Right ventricle myocardium superior (tissue), 1 donor: Measurements from ENCODE around the gene SULT2A1. TPM values are rescaled to one million over a fixed set of nuclear protein-coding genes. Genes with fewer than 3 reads are reported as not detected.
"Not testable (repeated sequence)": the region's sequence is repeated elsewhere in the genome, so short reads cannot be mapped to it uniquely, and the experiment has no call there.

ENCODE experiments used
- ATAC-seq: fragments of 200-7000 bp; cut with Tn5 transposase; one replicate; pipeline ENCODE4 v1.9.1; 2020; ENCODE audit warnings: mild to moderate bottlenecking; ENCODE audit not compliant: poor library complexity
- DNase-seq: peaks from one replicate; pipeline ENCODE4 v3.0.0-alpha.2; 2020
- intact Hi-C: fragments of 100-400 bp; cut with DNase I; formaldehyde crosslinking; loops from one replicate; pipeline ENCODE4 v1.11.2; 2022
- long read RNA-seq: library from polyadenylated mRNA; unstranded; transcript quantifications from one replicate; pipeline ENCODE4 v2.0.0, GENCODE V29; 2021
- total RNA-seq: library from RNA; stranded (reverse); fragmentation: NEBNext Ultra II Directional; extraction: Animal tissue kit (Norgen Biotek cat#: 25700); gene quantifications from one replicate; pipeline ENCODE4 v1.2.1, GENCODE V29; 2021
- donor health status: DM: no; HTN: yes; CAD: no; lungs with severe emphysema.

The SULT2A1 gene, protein sequence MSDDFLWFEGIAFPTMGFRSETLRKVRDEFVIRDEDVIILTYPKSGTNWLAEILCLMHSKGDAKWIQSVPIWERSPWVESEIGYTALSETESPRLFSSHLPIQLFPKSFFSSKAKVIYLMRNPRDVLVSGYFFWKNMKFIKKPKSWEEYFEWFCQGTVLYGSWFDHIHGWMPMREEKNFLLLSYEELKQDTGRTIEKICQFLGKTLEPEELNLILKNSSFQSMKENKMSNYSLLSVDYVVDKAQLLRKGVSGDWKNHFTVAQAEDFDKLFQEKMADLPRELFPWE
- not detected for total RNA-seq
- long read RNA-seq = 0 reads

DNA sequence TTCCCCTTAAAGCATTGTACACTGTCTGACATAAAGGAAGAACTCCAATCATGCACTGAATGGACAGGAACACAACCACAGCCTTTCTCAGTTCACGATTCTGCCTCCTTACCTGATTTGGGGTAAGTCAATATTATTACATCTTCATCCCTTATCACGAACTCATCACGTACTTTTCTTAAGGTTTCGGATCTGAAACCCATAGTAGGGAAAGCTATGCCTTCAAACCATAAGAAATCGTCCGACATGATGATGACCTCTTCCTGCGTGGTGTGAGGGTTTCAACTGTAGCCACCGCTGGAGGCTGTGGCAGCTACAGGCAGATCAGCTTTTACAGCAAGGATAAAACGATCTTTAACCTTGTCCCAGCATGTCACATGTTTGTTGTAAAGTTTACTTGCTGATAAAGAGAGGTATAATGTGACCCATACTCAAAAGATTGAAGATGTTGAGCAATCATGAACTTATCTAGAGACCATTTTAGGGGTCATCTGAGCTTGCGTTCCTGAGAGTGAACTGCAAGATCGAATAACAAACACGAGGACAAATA, at the start of gene SULT2A1:
SULT2A1 (minus strand) TSS at position 306 of the 550 bp plus-strand sequence; CDS start at position 248, 58 bp downstream.
- intact Hi-C loops = no loop called here
- no peak for DNase-seq

DNA sequence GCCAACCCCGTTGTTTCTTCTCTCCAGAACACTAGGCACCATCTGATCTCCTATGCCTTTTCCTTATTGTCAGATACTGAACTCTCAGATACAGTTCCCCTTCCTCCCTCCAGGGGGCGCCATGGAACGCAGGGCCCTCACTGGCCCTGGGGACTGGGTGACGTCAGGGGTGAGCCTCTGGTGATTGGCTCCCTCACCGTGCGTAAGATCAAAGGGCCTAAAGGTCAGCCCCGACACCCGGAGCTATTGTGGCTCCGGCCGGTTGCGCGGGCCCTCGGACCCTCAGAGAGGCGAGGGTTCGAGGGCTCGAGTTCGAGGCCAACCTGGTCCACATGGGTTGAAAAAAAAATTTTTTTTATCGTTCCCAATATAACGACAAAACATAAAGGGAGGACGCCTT, 42.5 kb upstream of the SULT2A1 start:
- DNase-seq, intact Hi-C loops, ATAC-seq: not testable (repeated sequence)

More for the DNA sequence above, at the start of gene SULT2A1:
- ATAC-seq = no peak

DNA sequence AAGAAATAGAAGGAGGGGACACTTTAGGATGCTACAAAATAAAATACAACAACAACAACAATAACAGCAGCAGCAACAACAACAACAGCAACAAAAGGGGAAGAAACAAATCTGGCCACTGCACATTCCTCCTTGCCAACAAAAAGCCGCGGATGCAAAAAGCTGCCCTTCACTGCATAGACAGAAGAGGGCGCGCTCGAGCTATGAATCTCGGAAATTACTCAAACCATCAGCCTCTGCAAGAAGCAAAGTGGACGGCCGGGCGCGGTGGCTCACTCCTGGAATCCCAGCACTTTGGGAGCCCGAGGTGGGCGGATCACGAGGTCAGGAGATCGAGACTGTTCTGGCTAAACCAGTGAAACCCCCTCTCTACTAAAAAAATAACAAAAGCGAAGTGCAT, 34.0 kb upstream of the SULT2A1 start:
- intact Hi-C loops, ATAC-seq, DNase-seq: not testable (repeated sequence)

DNA sequence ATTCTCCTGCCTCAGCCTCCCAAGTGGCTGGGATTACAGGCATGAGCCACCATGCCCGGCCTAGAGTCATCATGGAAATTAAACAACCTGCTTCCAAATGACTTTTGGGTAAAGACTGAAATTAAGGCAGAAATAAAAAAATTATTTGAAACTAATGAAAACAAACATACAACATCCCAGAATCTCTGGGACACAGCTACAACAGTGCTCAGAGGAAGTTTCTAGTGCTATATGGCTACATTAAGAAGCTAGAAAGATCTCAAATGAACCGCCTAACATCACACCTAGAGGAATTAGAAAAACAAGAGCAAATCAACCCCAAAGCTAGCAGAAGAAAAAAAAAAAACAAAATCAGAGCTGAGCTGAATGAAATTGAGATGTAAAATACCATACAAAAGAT, 24.1 kb upstream of the SULT2A1 start:
- DNase-seq, ATAC-seq, intact Hi-C loops: not testable (repeated sequence)

DNA sequence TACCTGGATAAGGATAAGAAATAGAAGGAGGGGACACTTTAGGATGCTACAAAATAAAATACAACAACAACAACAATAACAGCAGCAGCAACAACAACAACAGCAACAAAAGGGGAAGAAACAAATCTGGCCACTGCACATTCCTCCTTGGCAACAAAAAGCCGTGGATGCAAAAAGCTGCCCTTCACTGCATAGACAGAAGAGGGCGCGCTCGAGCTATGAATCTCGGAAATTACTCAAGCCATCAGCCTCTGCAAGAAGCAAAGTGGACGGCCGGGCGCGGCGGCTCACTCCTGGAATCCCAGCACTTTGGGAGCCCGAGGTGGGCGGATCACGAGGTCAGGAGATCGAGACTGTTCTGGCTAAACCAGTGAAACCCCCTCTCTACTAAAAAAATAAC, 23.2 kb upstream of the SULT2A1 start:
- peak; percentile 78 for DNase-seq
- intact Hi-C loops, ATAC-seq: not testable (repeated sequence)

DNA sequence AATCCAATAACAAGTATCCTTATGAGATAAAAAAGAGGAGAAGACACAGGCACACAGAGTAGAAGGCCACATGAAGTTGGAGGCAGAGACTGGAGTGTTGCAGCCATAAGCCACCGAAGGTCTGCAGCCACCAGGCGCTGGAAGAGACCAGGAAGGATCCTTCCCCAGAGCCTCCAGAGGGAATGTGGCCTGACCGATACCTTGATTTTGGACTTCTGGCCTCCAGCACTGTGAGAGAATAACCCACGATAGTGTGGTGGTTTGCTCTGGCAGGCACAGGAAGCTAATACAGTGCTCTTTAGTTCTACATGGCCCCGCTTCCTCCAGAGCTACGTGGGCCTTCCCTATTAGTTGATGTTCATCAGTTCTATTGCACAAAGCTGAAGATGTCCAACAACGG, 15.3 kb upstream of the SULT2A1 start:
- ATAC-seq = no peak
- no peak for DNase-seq
- intact Hi-C loops = no loop called here

DNA sequence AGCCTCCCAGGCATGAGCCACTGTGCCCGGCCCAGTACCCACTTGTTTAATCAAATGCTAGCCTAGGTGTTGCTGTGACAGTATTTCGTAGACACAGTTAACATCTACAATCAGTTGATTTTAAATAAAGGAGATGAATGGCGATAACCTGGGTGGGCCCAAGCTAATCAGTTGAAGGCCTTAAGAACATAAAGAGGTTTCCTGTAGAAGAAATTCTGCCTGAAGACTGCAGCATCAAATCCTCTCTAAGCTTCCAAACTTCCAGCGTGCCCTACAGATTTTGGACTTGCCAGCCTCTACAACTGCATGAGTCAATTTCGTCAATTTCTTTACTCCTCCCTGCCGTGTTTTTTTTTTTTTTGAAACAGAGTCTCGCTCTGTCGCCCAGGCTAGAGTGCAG, 13.2 kb upstream of the SULT2A1 start:
- intact Hi-C loops = no loop called here
- ATAC-seq (no peak), DNase-seq (no peak)

DNA sequence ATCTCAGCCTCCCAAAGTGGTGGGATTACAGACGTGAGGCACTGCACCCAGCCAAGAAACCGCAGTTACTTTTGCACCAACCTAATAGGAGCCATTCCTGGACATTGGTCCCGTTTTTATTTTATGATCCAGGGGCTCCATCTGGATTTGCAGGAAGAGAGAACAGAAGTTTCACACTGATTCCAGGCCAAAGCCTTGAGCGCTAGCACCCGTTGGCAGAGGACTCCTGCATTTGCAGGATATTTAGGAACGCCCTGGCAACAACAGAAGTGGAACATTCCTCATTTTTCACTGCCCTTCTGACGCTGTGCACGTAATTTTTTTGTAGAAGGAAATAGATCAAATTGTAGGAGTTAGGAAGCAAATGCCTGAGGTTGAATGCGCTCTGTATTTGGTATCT, 11.7 kb upstream of the SULT2A1 start:
- ATAC-seq (no peak), DNase-seq (no peak)
- intact Hi-C loops = no loop called here

DNA sequence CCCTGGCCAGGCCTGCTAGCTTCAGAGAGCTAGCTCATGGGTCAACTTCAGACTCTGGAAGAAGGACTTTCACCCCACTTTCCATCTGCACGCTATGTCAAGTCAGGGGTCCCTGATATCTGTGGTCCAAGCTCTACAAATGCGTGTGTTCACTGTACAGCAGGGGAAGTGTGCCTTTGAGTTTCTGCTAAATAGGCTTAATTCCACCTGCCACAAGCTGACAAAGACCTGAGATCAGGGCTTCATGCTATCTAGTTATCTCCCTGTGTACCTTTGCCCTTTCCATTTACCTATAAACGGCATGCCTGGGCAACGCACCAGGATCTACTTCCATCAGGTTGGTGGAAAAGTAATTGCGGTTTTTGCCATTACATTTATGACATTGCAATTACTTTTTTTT, 10.7 kb upstream of the SULT2A1 start:
- no peak for ATAC-seq
- no peak for DNase-seq
- intact Hi-C loops = no loop called here

DNA sequence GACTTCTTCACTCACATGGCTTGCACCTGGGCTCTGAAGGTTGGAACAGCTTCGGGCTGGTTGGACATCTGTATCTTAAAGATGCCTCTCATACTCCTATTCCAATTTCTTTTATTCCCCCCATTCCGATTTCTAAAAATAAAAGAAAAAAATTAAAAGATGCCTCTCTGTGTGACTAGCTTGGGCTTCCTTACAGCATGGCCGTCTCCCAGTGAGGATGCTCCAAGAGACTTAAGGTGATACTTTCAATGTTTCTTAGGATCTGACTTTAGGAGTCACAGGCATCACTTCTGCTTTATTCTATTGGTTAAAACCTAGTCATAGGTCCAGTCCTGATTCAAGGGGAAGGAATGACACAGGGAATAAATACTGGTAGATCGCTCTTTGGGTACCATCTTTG, 9.9 kb upstream of the SULT2A1 start:
- intact Hi-C loops = no loop called here
- ATAC-seq (no peak), DNase-seq (no peak)

DNA sequence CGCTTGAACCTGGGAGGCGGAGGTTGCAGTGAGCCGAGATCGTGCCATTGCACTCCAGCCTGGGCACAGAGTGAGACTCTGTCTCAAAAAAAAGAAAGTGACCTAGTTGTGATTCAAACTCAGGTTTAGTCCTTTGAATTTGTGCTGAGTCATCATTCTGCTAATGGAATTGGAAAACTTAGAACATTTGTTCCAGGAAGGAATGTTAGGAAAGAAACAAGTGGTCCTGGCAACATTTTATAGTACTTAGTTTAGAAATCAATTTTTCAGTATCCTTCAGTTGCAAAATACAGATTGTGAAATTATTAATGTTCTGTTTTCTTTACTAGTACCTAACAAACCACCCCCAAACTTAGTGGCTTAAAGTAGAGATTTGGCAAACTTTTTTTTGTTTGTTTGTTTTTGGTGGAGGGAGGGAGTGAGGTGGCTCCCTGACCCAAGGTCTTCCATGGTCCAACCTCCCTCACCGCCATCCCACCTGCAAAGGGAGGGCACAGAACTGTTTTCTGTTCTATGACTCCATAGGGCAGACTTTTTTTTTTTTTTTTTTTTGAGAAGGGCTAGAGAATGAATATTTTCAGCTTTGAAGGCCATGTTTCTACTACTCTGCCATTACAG, 9.2 kb upstream of the SULT2A1 start:
- DNase-seq = no peak
- intact Hi-C loops = no loop called here
- no peak for ATAC-seq

DNA sequence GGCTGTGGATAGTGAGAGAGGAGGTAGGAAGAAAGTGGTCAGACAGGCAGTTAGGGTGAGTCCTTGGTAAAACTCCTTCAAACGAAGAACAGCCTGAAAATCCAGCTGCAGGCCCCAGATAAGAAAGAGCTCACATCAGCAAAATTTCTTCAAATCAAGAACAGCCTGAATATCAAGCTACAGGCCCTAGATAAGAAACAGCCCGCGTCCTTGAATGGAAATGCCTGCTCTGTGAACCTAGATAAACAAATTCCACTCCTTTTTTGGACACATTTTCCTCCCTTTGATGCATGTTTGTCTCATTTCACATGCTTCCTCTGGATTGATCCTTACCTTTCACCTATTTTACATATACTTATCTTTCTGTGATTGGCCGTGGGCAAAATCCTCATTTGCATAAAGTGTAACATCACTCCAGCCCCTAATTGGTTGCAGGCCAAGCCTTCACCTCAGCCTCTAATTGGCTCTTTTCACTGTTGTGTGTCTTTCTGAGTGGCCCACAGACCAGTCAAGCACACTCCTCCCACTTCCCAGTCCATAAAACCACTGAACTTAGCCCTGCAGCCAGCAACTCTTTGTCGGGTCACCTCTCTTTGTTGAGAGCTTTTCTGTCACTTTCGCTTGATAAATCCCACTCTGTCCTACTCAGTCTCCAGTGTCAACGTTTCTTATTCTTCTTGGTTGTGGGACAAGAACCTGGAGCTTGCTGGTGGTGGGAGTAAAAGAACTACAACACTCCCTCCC, 6.0 kb upstream of the SULT2A1 start:
- no peak for DNase-seq
- intact Hi-C loops = no loop called here
- no peak for ATAC-seq

DNA sequence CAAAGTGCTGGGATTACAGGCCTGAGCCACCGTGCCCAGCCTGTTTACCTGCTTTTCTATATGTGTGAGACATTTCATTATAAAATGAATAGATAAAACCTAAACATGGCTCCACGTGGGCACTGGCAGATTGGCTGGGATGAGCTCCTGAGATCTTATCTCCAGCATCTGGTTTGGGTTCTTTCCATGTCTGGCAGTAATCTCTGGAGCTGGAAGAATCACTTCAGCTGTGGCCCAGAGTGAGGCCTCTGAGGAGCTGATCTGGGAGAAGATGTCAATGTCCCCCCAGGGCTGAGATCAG, 5.5 kb upstream of the SULT2A1 start:
- no peak for ATAC-seq
- DNase-seq = no peak
- intact Hi-C loops = no loop called here

DNA sequence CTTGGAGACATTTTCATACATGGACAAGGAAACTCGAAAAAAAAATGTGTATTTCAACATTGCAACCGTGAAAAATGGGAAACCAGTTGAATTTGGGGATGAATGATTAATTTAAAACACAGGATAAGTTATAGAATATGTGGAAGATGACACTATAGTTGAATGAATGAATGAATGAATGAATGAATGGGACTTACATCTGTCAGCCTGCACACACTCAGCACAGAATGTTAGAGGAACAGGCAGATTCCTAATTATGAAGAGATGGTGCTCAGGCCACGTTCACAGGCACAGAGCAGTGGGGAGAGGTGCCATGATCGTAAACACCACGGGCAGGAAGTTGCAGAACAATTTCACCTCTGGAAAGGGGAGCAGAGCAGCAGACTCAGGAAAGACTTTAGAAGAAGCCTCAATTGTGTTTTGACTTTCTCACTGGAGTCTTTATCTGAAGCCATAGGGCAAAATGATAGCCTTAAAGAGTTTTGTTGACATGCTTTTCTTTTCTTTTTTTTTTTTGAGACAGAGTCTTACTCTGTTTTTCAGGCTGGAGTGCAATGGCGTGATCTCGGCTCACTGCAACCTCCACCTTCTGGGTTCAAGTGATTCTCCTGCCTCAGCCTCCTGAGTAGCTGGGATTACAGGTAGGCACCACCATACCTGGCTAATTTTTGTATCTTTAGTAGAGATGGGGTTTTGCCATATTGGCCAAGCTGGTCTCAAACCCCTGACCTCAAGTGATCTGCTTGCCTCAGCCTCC, 4.9 kb upstream of the SULT2A1 start:
- ATAC-seq (no peak), DNase-seq (no peak)
- intact Hi-C loops = no loop called here

DNA sequence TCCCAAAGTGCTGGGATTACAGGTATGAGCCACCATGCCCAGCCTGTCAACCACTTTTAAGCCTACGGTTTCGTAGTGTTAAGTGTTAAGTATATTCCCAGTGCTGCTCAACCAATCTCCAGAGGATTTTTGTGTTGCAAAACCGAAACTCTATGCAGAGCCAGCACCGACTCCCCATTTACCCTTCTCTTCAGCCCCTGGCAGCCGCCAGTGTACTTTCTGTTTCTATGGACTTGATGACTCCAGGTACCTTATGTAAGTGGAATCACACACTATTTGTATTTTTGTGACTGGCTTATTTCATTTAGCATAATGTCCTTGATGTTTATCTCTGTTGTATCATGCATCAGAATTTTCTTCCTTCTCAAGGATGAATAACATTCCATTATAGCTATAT, 1.1 kb downstream of the SULT2A1 start:
- no peak for ATAC-seq
- intact Hi-C loops = no loop called here
- DNase-seq = no peak

DNA sequence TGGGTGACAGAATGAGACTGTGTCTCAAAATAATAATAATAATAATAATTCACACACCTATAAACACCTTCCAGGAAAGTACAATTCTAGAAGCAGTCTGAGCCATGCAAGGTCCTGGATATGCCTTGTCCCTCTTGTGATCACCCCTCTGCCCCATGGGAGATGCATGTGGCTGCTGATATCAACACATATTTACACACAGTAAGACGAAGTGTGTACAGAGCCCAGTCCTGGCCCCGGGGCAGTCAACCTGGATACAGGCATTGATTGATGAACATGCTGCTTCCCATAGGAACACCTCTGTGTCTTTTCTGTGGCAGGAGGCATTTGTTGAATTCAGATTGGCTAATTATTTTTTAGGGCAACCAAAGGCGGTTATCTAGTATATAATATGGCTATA, 3.2 kb downstream of the SULT2A1 start:
- DNase-seq (no peak), ATAC-seq (no peak)
- intact Hi-C loops = no loop called here

DNA sequence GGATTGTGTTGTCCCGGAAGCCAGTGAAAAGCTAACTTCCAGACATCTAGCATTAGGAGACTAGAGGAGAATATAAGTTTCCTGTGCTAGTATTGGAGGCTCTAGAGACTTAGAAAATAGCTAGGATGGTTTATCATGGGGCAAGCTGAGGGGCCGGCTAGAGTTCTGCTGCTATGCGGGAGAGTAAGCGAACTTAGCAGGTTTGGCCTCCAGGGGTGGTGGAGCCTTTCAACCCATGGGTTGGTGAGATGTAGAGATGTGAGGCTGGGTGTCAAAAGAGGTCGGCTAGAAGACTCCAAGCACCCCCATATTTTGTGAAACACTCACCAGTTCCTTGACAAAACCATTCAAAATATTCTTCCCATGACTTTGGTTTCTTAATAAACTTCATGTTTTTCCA, 4.4 kb downstream of the SULT2A1 start:
- ATAC-seq (no peak), DNase-seq (no peak)
- intact Hi-C loops = no loop called here

DNA sequence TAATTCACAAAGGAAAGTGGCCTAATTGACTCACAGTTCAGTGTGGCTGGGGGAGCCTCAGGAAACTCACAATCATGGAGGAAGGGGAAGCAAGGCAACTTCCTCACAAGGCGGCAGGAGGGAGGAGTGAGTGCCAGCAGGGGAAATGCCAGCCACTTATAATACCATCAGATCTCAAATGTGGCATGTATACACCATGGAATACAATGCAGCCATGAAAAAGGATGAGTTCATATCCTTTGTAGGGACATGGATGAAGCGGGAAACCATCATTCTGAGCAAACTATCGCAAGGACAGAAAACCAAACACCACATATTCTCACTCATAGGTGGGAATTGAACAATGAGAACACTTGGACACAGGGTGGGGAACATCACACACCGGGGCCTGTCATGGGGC, 6.7 kb downstream of the SULT2A1 start:
- DNase-seq, intact Hi-C loops, ATAC-seq: not testable (repeated sequence)

DNA sequence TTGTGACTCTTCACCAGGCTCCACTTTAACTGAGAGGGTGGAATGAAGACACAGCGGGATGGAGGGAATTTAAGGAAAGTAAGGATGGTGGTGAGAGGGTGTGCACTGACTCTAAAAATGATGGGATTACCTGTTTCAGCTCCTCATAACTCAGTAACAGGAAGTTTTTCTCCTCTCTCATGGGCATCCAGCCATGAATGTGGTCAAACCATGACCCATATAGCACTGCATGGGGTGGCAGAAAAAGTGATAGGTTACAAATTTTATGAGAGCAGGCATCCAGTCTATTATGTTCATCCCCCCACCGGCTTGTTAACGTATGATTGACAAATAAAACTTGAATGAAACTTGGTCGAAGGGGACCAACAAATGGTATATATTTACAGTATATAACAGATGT, 7.2 kb downstream of the SULT2A1 start:
- intact Hi-C loops = no loop called here
- ATAC-seq (no peak), DNase-seq (no peak)
